ENCODE measurements around the gene LMCD1. TPM values are rescaled to one million over a fixed set of nuclear protein-coding genes. Genes with fewer than 3 reads are reported as not detected.

Gene LMCD1
- total RNA-seq, 1 donor from 2014 or later: 174 TPM

GRCh38 chr3:8500319-8500988 is 1.2 kb upstream of the LMCD1 start:
- H3K9me3 ChIP-seq: no peaks in the 10 kb centered on the region
- H3K4me3 ChIP-seq: peak overlapping the region; percentile 55
- DNase-seq: no peak
- no peak for TF ChIP-seq CTCF (IDR thresholded peaks at IDR 0.05)
- intact Hi-C loops (cut with DNase I): no loop called here
- no peaks in the 10 kb centered on the region for H3K27me3 ChIP-seq
- peak overlapping the region; percentile 52 for H3K27ac ChIP-seq
- peaks cover 16% of the 10 kb centered on the region for H3K4me1 ChIP-seq
- no peaks in the 10 kb centered on the region for H3K36me3 ChIP-seq
- peak; percentile 15 for ATAC-seq

- Histone ChIP-seq H3K4me1 (peaks cover 21% of the 10 kb centered on the region), H3K27me3 (no peaks in the 10 kb centered on the region), H3K27ac (peak overlapping the region; percentile 84), H3K36me3 (no peaks in the 10 kb centered on the region), H3K4me3 (peak overlapping the region; percentile 55), H3K9me3 (no peaks in the 10 kb centered on the region)
- no peak for TF ChIP-seq CTCF (IDR thresholded peaks at IDR 0.05)
- DNase-seq (no peak), ATAC-seq (no peak)
- intact Hi-C loops (cut with DNase I): no loop called here
Observed at GRCh38 chr3:8500989-8501370, 643 bp upstream of the LMCD1 start.

GRCh38 chr3:8503461-8503860 is 1.8 kb downstream of the LMCD1 start:
- no peak for TF ChIP-seq CTCF (IDR thresholded peaks at IDR 0.05)
- H3K9me3 ChIP-seq: no peaks in the 10 kb centered on the region
- H3K36me3 ChIP-seq: peaks cover 14% of the 10 kb centered on the region
- H3K27me3 ChIP-seq: no peaks in the 10 kb centered on the region
- peaks cover 34% of the 10 kb centered on the region for H3K4me1 ChIP-seq
- intact Hi-C loops (cut with DNase I): no loop called here
- ATAC-seq (no peak), DNase-seq (no peak)
- H3K4me3 ChIP-seq: peak overlapping the region; percentile 57
- peak overlapping the region; percentile 80 for H3K27ac ChIP-seq

- no peaks in the 10 kb centered on the region for H3K27me3 ChIP-seq
- peaks cover 38% of the 10 kb centered on the region for H3K4me1 ChIP-seq
- no peak for TF ChIP-seq CTCF (IDR thresholded peaks at IDR 0.05)
- H3K27ac ChIP-seq: peak overlapping the region; percentile 80
- peak overlapping the region; percentile 57 for H3K4me3 ChIP-seq
- no peaks in the 10 kb centered on the region for H3K9me3 ChIP-seq
- intact Hi-C loops (cut with DNase I): no loop called here
- H3K36me3 ChIP-seq: peaks cover 20% of the 10 kb centered on the region
- ATAC-seq (no peak), DNase-seq (no peak)
Observed at GRCh38 chr3:8503871-8504610, 2.4 kb downstream of the LMCD1 start.

GRCh38 chr3:8504611-8504973 is 3.0 kb downstream of the LMCD1 start:
- no peak for ATAC-seq
- H3K9me3 ChIP-seq: no peaks in the 10 kb centered on the region
- H3K27me3 ChIP-seq: no peaks in the 10 kb centered on the region
- no peak for DNase-seq
- peak overlapping the region; percentile 57 for H3K4me3 ChIP-seq
- peaks cover 21% of the 10 kb centered on the region for H3K36me3 ChIP-seq
- H3K4me1 ChIP-seq: peaks cover 39% of the 10 kb centered on the region
- TF ChIP-seq CTCF (IDR thresholded peaks at IDR 0.05): no peak
- peak overlapping the region; percentile 80 for H3K27ac ChIP-seq
- intact Hi-C loops (cut with DNase I): no loop called here

Data from upper lobe of right lung (tissue), 1 donor.